DMS 273 (cell line): ENCODE data around the gene ACP2.

Experiments
- DNase-seq: peaks from one replicate; lab custom pipeline; 2025; ENCODE audit not compliant: unreplicated experiment; lab: John Stamatoyannopoulos, UW

ACP2 gene

GRCh38 chr11:47244448-47245350 lies 3.9 kb downstream of the ACP2 start:
- DNase-seq: no peak

GRCh38 chr11:47243454-47243853 lies 5.2 kb downstream of the ACP2 start:
- peak; percentile 37 for DNase-seq

GRCh38 chr11:47242596-47243192 lies 5.9 kb downstream of the ACP2 start:
- no peak for DNase-seq

- DNase-seq: no peak
Measured at GRCh38 chr11:47241841-47242301, 6.7 kb downstream of the ACP2 start.

- DNase-seq: no peak
Measured at GRCh38 chr11:47239852-47240251, 8.8 kb downstream of the ACP2 start.

GRCh38 chr11:47236482-47236881 lies 12.1 kb downstream of the ACP2 start:
- peak; percentile 21 for DNase-seq

GRCh38 chr11:47235163-47235562 lies 13.5 kb downstream of the ACP2 start:
- DNase-seq: no peak

GRCh38 chr11:47234669-47235100 lies 13.9 kb downstream of the ACP2 start:
- DNase-seq: no peak

GRCh38 chr11:47233989-47234668 lies 14.5 kb downstream of the ACP2 start:
- peak; percentile 52 for DNase-seq

- DNase-seq: no peak
Measured at GRCh38 chr11:47233051-47233450, 15.6 kb downstream of the ACP2 start.

GRCh38 chr11:47229161-47229560 lies 19.5 kb downstream of the ACP2 start:
- no peak for DNase-seq

- DNase-seq: no peak
Measured at GRCh38 chr11:47225552-47226400, 22.8 kb downstream of the ACP2 start.

- no peak for DNase-seq
Measured at GRCh38 chr11:47222696-47223095, 25.9 kb downstream of the ACP2 start.

- DNase-seq: no peak
Measured at GRCh38 chr11:47220401-47220821, 28.2 kb downstream of the ACP2 start.

- peak; percentile 62 for DNase-seq
Measured at GRCh38 chr11:47216121-47216798, 32.4 kb downstream of the ACP2 start.

- no peak for DNase-seq
Measured at GRCh38 chr11:47215366-47215910, 33.2 kb downstream of the ACP2 start.

GRCh38 chr11:47213950-47214565 lies 34.6 kb downstream of the ACP2 start:
- peak; percentile 95 for DNase-seq

GRCh38 chr11:47212938-47213337 lies 35.7 kb downstream of the ACP2 start:
- DNase-seq: no peak

- no peak for DNase-seq
Measured at GRCh38 chr11:47208628-47209027, 40.0 kb downstream of the ACP2 start.
